ENCODE data around the gene TPBGL. TPM values are rescaled to one million over a fixed set of nuclear protein-coding genes. Genes with fewer than 3 reads are reported as not detected.
A peak's percentile ranks its signal among the peaks of the same experiment; 100 is the strongest.

The TPBGL gene
- total RNA-seq, 1 experiment from 2014 or later: not detected

DNA sequence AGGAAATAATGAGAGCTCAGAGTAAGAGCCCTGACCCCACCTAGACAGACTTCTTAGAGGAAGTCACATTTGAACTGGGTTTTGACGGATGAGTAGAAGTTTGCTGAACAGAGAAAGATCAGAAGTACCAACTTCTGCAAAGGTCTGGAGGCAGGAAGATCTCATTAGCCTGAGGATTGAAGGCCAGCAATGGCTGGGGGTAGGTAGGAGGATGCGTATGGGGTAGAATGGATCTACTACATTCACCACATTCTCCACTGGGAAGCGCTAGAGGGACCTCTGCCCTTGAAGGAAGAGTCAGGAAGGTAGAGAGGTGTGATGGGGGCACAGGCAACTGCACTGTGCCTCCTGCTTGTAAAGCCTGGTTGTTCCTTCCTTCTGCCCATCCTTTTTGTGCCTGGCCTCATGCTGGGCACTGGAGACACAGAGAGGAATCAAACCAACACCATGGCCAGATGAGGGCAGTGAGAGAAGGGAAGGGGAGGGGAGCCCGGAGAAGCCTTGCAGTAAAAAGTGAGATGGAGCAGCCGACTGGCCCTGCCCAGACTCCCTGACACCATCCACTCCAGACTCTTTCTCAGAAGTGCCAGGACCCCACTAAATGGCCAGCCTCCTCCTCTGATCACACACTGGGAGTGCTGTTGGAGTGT lies 4.9 kb downstream of the TPBGL start:
- H3K36me3 ChIP-seq (ENCODE audit: low read depth, low read length): no peaks in the 10 kb centered on the region; the same call in 1 of the 2 replicates
- POLR2A ChIA-PET (ENCODE audit: unreplicated experiment): no interaction called here
- TF ChIP-seq EZH2 (IDR thresholded peaks at IDR 0.05; ENCODE audit: low read length, unreplicated experiment) (no peak), EZH2phosphoT487 (IDR thresholded peaks at IDR 0.05; ENCODE audit: borderline replicate concordance, low read length) (no peak), CTCF (conservative IDR thresholded peaks at IDR 0.05; ENCODE audit: low read depth, low read length) (peak; percentile 32; the same call in 1 of the 2 replicates)
- no peaks in the 10 kb centered on the region for H3K9me2 ChIP-seq (replicated peaks; ENCODE audit: low read length)
- BruUV-seq (replicated peaks): no TSS peak
- peaks cover 41% of the 10 kb centered on the region for H3K27me3 ChIP-seq (ENCODE audit: low read length)
- no peak overlapping the region for H2AFZ ChIP-seq (ENCODE audit: low read length)
- DNase-seq (peak; percentile 24), ATAC-seq (no peak)
- H3K79me2 ChIP-seq (ENCODE audit: low read length): no peaks in the 10 kb centered on the region
- H4K20me1 ChIP-seq (ENCODE audit: low read length): no peaks in the 10 kb centered on the region
- intact Hi-C loops (cut with micrococcal nuclease): no loop called here
- H3K9ac ChIP-seq (ENCODE audit: low read length): no peak overlapping the region
- peaks cover 4% of the 10 kb centered on the region; the same call in 1 of the 2 replicates for H3K4me1 ChIP-seq (ENCODE audit: insufficient read depth, low read length)
- no peaks in the 10 kb centered on the region for H3K9me3 ChIP-seq (ENCODE audit: low read length)
- H3K4me2 ChIP-seq (ENCODE audit: low read length): no peak overlapping the region
- no peaks in the 10 kb centered on the region for H3F3A ChIP-seq (ENCODE audit: low read length, unreplicated experiment)
- no peak overlapping the region for H3K4me3 ChIP-seq (ENCODE audit: low read length)
- CTCF ChIA-PET: interaction anchor here (1.5 kb wide), 1 partner anchor 105 kb away, joined by 5 read pairs; no protein-coding TSS in a partner anchor
- no peak overlapping the region for H3K27ac ChIP-seq (ENCODE audit: low read length)

GRCh38 chr11:75246006-75246670 lies 5.6 kb downstream of the TPBGL start:
- H3K4me1 ChIP-seq (ENCODE audit: insufficient read depth, low read length): peaks cover 4% of the 10 kb centered on the region; the same call in 1 of the 2 replicates
- no peaks in the 10 kb centered on the region for H4K20me1 ChIP-seq (ENCODE audit: low read length)
- POLR2A ChIA-PET (ENCODE audit: unreplicated experiment): no interaction called here
- intact Hi-C loops (cut with micrococcal nuclease): no loop called here
- H3K36me3 ChIP-seq (ENCODE audit: low read depth, low read length): no peaks in the 10 kb centered on the region; the same call in 1 of the 2 replicates
- no peak overlapping the region for H3K4me3 ChIP-seq (ENCODE audit: low read length)
- no peak overlapping the region for H3K4me2 ChIP-seq (ENCODE audit: low read length)
- TF ChIP-seq EZH2 (IDR thresholded peaks at IDR 0.05; ENCODE audit: low read length, unreplicated experiment): no peak
- no peak for TF ChIP-seq EZH2phosphoT487 (IDR thresholded peaks at IDR 0.05; ENCODE audit: borderline replicate concordance, low read length)
- TF ChIP-seq CTCF (conservative IDR thresholded peaks at IDR 0.05; ENCODE audit: low read depth, low read length): no peak
- no peaks in the 10 kb centered on the region for H3F3A ChIP-seq (ENCODE audit: low read length, unreplicated experiment)
- no TSS peak for BruUV-seq (replicated peaks)
- CTCF ChIA-PET: no interaction called here
- no peaks in the 10 kb centered on the region for H3K9me3 ChIP-seq (ENCODE audit: low read length)
- ATAC-seq (no peak), DNase-seq (no peak)
- no peaks in the 10 kb centered on the region for H3K9me2 ChIP-seq (replicated peaks; ENCODE audit: low read length)
- peaks cover 34% of the 10 kb centered on the region for H3K27me3 ChIP-seq (ENCODE audit: low read length)
- H3K79me2 ChIP-seq (ENCODE audit: low read length): no peaks in the 10 kb centered on the region
- no peak overlapping the region for H2AFZ ChIP-seq (ENCODE audit: low read length)
- no peak overlapping the region for H3K9ac ChIP-seq (ENCODE audit: low read length)
- no peak overlapping the region for H3K27ac ChIP-seq (ENCODE audit: low read length)

Data from PC-3 (cell line).